ENCODE results near the gene ELAC2.
A peak's percentile ranks its signal among the peaks of the same experiment; 100 is the strongest.

The ELAC2 gene

GRCh38 chr17:13046361-13046760 is 28.5 kb upstream of the ELAC2 start:
- no peak overlapping the region for H3K4me3 ChIP-seq (ENCODE audit: low read depth, low read length)
- no peak for TF ChIP-seq CTCF (IDR thresholded peaks at IDR 0.05; ENCODE audit: borderline replicate concordance, insufficient read depth, low read depth, low read length)

- no peak for TF ChIP-seq CTCF (IDR thresholded peaks at IDR 0.05; ENCODE audit: borderline replicate concordance, insufficient read depth, low read depth, low read length)
Measured at GRCh38 chr17:13044572-13045065, 26.8 kb upstream of the ELAC2 start.

GRCh38 chr17:13038931-13039665 is 21.3 kb upstream of the ELAC2 start:
- TF ChIP-seq CTCF (IDR thresholded peaks at IDR 0.05; ENCODE audit: borderline replicate concordance, insufficient read depth, low read depth, low read length): no peak
- no peak overlapping the region for H3K4me3 ChIP-seq (ENCODE audit: low read depth, low read length)

More at GRCh38 chr17:13044572-13045065, 26.8 kb upstream of the ELAC2 start:
- H3K4me3 ChIP-seq (ENCODE audit: low read depth, low read length): no peak overlapping the region

GRCh38 chr17:13036751-13037150 is 18.9 kb upstream of the ELAC2 start:
- no peak overlapping the region for H3K4me3 ChIP-seq (ENCODE audit: low read depth, low read length)
- no peak for TF ChIP-seq CTCF (IDR thresholded peaks at IDR 0.05; ENCODE audit: borderline replicate concordance, insufficient read depth, low read depth, low read length)

GRCh38 chr17:13035420-13035819 is 17.6 kb upstream of the ELAC2 start:
- no peak overlapping the region for H3K4me3 ChIP-seq (ENCODE audit: low read depth, low read length)
- TF ChIP-seq CTCF (IDR thresholded peaks at IDR 0.05; ENCODE audit: borderline replicate concordance, insufficient read depth, low read depth, low read length): no peak

- H3K4me3 ChIP-seq (ENCODE audit: low read depth, low read length): no peak overlapping the region
- peak; percentile 83 for TF ChIP-seq CTCF (IDR thresholded peaks at IDR 0.05; ENCODE audit: borderline replicate concordance, insufficient read depth, low read depth, low read length)
Measured at GRCh38 chr17:13031718-13032350, 14.0 kb upstream of the ELAC2 start.

Measured in GM12875 (cell line).